Upper lobe of left lung (tissue), 6 donors: ENCODE data around the gene NDUFA8. TPM values are rescaled to one million over a fixed set of nuclear protein-coding genes. Genes with fewer than 3 reads are reported as not detected.

Experiments
- ATAC-seq, 2 donors: fragments of 200-7000 bp; cut with Tn5 transposase; one replicate each; pipeline ENCODE4 v1.9.1; 2022; ENCODE audit warnings: mild to moderate bottlenecking in 2 of 2, moderate library complexity in 2 of 2; ENCODE audit not compliant: low FRiP score in 2 of 2
- DNase-seq, 2 donors: peaks; one replicate each; pipeline ENCODE4 v3.0.0-alpha.2; 2019 to 2020
- H3K27ac ChIP-seq, 4 donors: fragments of 200-600 bp; sonication (generic); one replicate each; pipeline ENCODE4 v1.5.1; 2016 to 2019
- H3K27me3 ChIP-seq, 4 donors: fragments of 200-600 bp; sonication (generic); one replicate each; pipeline ENCODE4 v1.5.1; 2017 to 2019
- H3K36me3 ChIP-seq, 4 donors: fragments of 200-600 bp; sonication (generic); one replicate each; pipeline ENCODE4 v1.5.1; 2016 to 2019
- H3K4me1 ChIP-seq, 4 donors: fragments of 200-600 bp; sonication (generic); one replicate each; pipeline ENCODE4 v1.5.1; 2018 to 2019
- H3K4me3 ChIP-seq, 4 donors: fragments of 200-600 bp; sonication (generic); one replicate each; pipeline ENCODE4 v1.5.1; 2017 to 2019; ENCODE audit warnings: mild to moderate bottlenecking in 2 of 4, moderate library complexity in 1 of 4
- H3K9me3 ChIP-seq, 4 donors: fragments of 200-600 bp; sonication (generic); one replicate each; pipeline ENCODE4 v1.5.1; 2018 to 2019
- CTCF ChIP-seq, 6 experiments: fragments of 450-650 bp in 4 of 6; fragments of 200-600 bp in 2 of 6; sonication (generic) in 2 of 6; IDR thresholded peaks; one replicate each; pipeline ENCODE4 v1.5.1; 2016 to 2019; ENCODE audit warnings: antibody characterized with exemption in 6 of 6
- EP300 ChIP-seq, 4 donors: sonication (generic); formaldehyde crosslinking; IDR thresholded peaks; one replicate each; pipeline ENCODE4 v1.5.1; 2017; ENCODE audit warnings: antibody characterized with exemption in 4 of 4, control low read depth in 2 of 4
- POLR2A ChIP-seq, 4 donors: fragments of 450-650 bp; IDR thresholded peaks; one replicate each; pipeline ENCODE4 v1.5.1; 2016 to 2017; ENCODE audit warnings: antibody characterized with exemption in 4 of 4, mild to moderate bottlenecking in 2 of 4
- POLR2AphosphoS5 ChIP-seq, 2 donors: sonication (generic); formaldehyde crosslinking; IDR thresholded peaks; one replicate each; pipeline ENCODE4 v1.5.1; 2017; ENCODE audit warnings: antibody characterized with exemption in 2 of 2
- WGBS, 2 donors: methylation state at CpG; one replicate each; pipeline ENCODE4 v1.1.5; 2017 to 2018; 5-methylcytosine and 5-hydroxymethylcytosine counted together
- total RNA-seq, 6 donors: library from RNA; depleted of rRNA in 4 of 6; stranded (reverse); fragments of >200 nt in 4 of 6; gene quantifications; one replicate each; pipeline versions ENCODE4 v1.1.0 to v1.2.1, GENCODE V29; 2016 to 2021
- donor health status: DM: no; HTN: no; CAD: no; lungs with moderate emphysema.
- donor health status: DM: no; HTN: yes; CAD: no; lungs with severe emphysema.

Gene NDUFA8
- total RNA-seq, 6 donors from 2014 or later = 25.6 to 46.5 (median 35.5) TPM

GRCh38 chr9:122125158-122125508 lies 34.4 kb downstream of the NDUFA8 start:
- DNase-seq = peak; percentile 77 to 92
- TF ChIP-seq EP300 (IDR thresholded peaks at IDR 0.05) (no peak), POLR2A (IDR thresholded peaks at IDR 0.05) (peak in 1 of 4 donors; percentile 27), POLR2AphosphoS5 (IDR thresholded peaks at IDR 0.05) (no peak), CTCF (IDR thresholded peaks at IDR 0.05) (peak; percentile 86 to 96 (median 90))
- Histone ChIP-seq H3K9me3 (no peaks in the 10 kb centered on the region), H3K27me3 (peaks cover 0 to 15% (median 6%) of the 10 kb centered on the region in 4 donors), H3K4me1 (peaks cover 18 to 45% (median 35%) of the 10 kb centered on the region in 4 donors), H3K27ac (no peak overlapping the region), H3K36me3 (no peaks in the 10 kb centered on the region), H3K4me3 (no peak overlapping the region)
- peak; percentile 77 to 90 for ATAC-seq
- WGBS, 2 donors = 0 to 2% methylated on average over 4 to 7 of the region's 8 CpGs

- TF ChIP-seq POLR2A (IDR thresholded peaks at IDR 0.05) = no peak
- TF ChIP-seq POLR2AphosphoS5 (IDR thresholded peaks at IDR 0.05) = no peak
- no peak for TF ChIP-seq CTCF (IDR thresholded peaks at IDR 0.05)
- no peak for TF ChIP-seq EP300 (IDR thresholded peaks at IDR 0.05)
- H3K27me3 ChIP-seq = peaks cover 0 to 15% (median 6%) of the 10 kb centered on the region in 4 donors
- 78 to 83% methylated on average over 7 of the region's 7 CpGs for WGBS, 2 donors
- H3K9me3 ChIP-seq = no peaks in the 10 kb centered on the region
- no peaks in the 10 kb centered on the region for H3K36me3 ChIP-seq
- no peak for DNase-seq
- peaks cover 18 to 45% (median 35%) of the 10 kb centered on the region in 4 donors for H3K4me1 ChIP-seq
- ATAC-seq = no peak
- no peak overlapping the region for H3K4me3 ChIP-seq
- H3K27ac ChIP-seq = no peak overlapping the region
Measured at GRCh38 chr9:122124528-122124927, 35.1 kb downstream of the NDUFA8 start.

- DNase-seq (no peak), ATAC-seq (no peak)
- Histone ChIP-seq H3K27me3 (peaks cover 0 to 15% (median 6%) of the 10 kb centered on the region in 4 donors), H3K9me3 (no peaks in the 10 kb centered on the region), H3K4me1 (peaks cover 18 to 41% (median 35%) of the 10 kb centered on the region in 4 donors), H3K4me3 (no peak overlapping the region), H3K27ac (no peak overlapping the region), H3K36me3 (no peaks in the 10 kb centered on the region)
- 73 to 90% methylated on average over 1 of the region's 1 CpG for WGBS, 2 donors
- TF ChIP-seq POLR2A (IDR thresholded peaks at IDR 0.05) (no peak), EP300 (IDR thresholded peaks at IDR 0.05) (no peak), POLR2AphosphoS5 (IDR thresholded peaks at IDR 0.05) (no peak), CTCF (IDR thresholded peaks at IDR 0.05) (no peak)
Measured at GRCh38 chr9:122124048-122124447, 35.5 kb downstream of the NDUFA8 start.

- Histone ChIP-seq H3K27me3 (peaks cover 0 to 15% (median 6%) of the 10 kb centered on the region in 4 donors), H3K4me1 (peaks cover 15 to 35% (median 29%) of the 10 kb centered on the region in 4 donors), H3K4me3 (no peak overlapping the region), H3K27ac (no peak overlapping the region), H3K9me3 (no peaks in the 10 kb centered on the region), H3K36me3 (no peaks in the 10 kb centered on the region)
- peak; percentile 52 to 62 for ATAC-seq
- 30 to 31% methylated on average over 13 of the region's 13 CpGs for WGBS, 2 donors
- TF ChIP-seq EP300 (IDR thresholded peaks at IDR 0.05) = no peak
- TF ChIP-seq CTCF (IDR thresholded peaks at IDR 0.05) = peak; percentile 84 to 96 (median 92)
- peak in 1 of 2 donors; percentile 65 for DNase-seq
Measured at GRCh38 chr9:122122903-122123632, 36.5 kb downstream of the NDUFA8 start.

GRCh38 chr9:122122468-122122867 lies 37.1 kb downstream of the NDUFA8 start:
- DNase-seq (no peak), ATAC-seq (no peak)
- no peak overlapping the region for H3K27ac ChIP-seq
- peaks cover 0 to 15% (median 6%) of the 10 kb centered on the region in 4 donors for H3K27me3 ChIP-seq
- no peaks in the 10 kb centered on the region for H3K9me3 ChIP-seq
- WGBS, 2 donors = 41 to 60% methylated on average over 1 to 6 of the region's 6 CpGs
- H3K36me3 ChIP-seq = no peaks in the 10 kb centered on the region
- peaks cover 14 to 29% (median 23%) of the 10 kb centered on the region in 4 donors for H3K4me1 ChIP-seq
- H3K4me3 ChIP-seq = no peak overlapping the region
- TF ChIP-seq POLR2AphosphoS5 (IDR thresholded peaks at IDR 0.05) (no peak), POLR2A (IDR thresholded peaks at IDR 0.05) (no peak), CTCF (IDR thresholded peaks at IDR 0.05) (no peak), EP300 (IDR thresholded peaks at IDR 0.05) (no peak)
